Suppressor macrophage treated with lipopolysaccharide for 4 hours (primary cell): ENCODE measurements around the gene SSBP4.
A peak's percentile ranks its signal among the peaks of the same experiment; 100 is the strongest.
"Not testable (repeated sequence)": the region's sequence is repeated elsewhere in the genome, so short reads cannot be mapped to it uniquely, and the experiment has no call there.

Experiments
- DNase-seq: peaks from one replicate; pipeline ENCODE4 v3.0.0-alpha.2; 2020

Gene SSBP4

GRCh38 chr19:18396471-18397241 lies 22.5 kb upstream of the SSBP4 start:
- DNase-seq: no peak

- DNase-seq: peak; percentile 94
Observed at GRCh38 chr19:18397242-18398202, 21.7 kb upstream of the SSBP4 start, which contains the start of gene LRRC25. Gene LRRC25 (minus strand): TSS chr19:18397622. CDS start chr19:18396963, 659 bp downstream.

- DNase-seq: peak; percentile 86
Observed at GRCh38 chr19:18399008-18399407, 20.2 kb upstream of the SSBP4 start.

- DNase-seq: peak; percentile 97
Observed at GRCh38 chr19:18401580-18402112, 17.6 kb upstream of the SSBP4 start.

GRCh38 chr19:18402455-18403248 lies 16.5 kb upstream of the SSBP4 start:
- not testable (repeated sequence) for DNase-seq

GRCh38 chr19:18405754-18406153 lies 13.4 kb upstream of the SSBP4 start:
- not testable (repeated sequence) for DNase-seq

- DNase-seq: no peak
Observed at GRCh38 chr19:18406749-18407148, 12.4 kb upstream of the SSBP4 start.

- peak; percentile 66 for DNase-seq
Observed at GRCh38 chr19:18408053-18408476, 11.1 kb upstream of the SSBP4 start.

- DNase-seq: no peak
Observed at GRCh38 chr19:18412610-18413239, 6.5 kb upstream of the SSBP4 start.

- DNase-seq: no peak
Observed at GRCh38 chr19:18414504-18415177, 4.6 kb upstream of the SSBP4 start.

GRCh38 chr19:18415178-18415867 lies 3.9 kb upstream of the SSBP4 start:
- DNase-seq: peak; percentile 61

GRCh38 chr19:18416778-18417249 lies 2.4 kb upstream of the SSBP4 start:
- peak; percentile 56 for DNase-seq

- no peak for DNase-seq
Observed at GRCh38 chr19:18417250-18418028, 1.8 kb upstream of the SSBP4 start.

GRCh38 chr19:18418029-18418482 lies 1.1 kb upstream of the SSBP4 start:
- DNase-seq: no peak

- peak; percentile 51 for DNase-seq
Observed at GRCh38 chr19:18418483-18419194, 559 bp upstream of the SSBP4 start.

- DNase-seq: no peak
Observed at GRCh38 chr19:18419699-18420460, 682 bp downstream of the SSBP4 start.

- DNase-seq: no peak
Observed at GRCh38 chr19:18420930-18421329, 1.7 kb downstream of the SSBP4 start.

- no peak for DNase-seq
Observed at GRCh38 chr19:18421371-18421959, 2.3 kb downstream of the SSBP4 start.
